Cardiac muscle cell (in vitro differentiated cells and primary cell): ENCODE data around the gene ACR. TPM values are rescaled to one million over a fixed set of nuclear protein-coding genes. Genes with fewer than 3 reads are reported as not detected.

Experiments
- DNase-seq, 2 donors: peaks; one replicate each; pipeline versions ENCODE4 v3.0.0 to v3.0.0-alpha.2; 2010 to 2017; ENCODE audit warnings: low read depth in 1 of 2, low spot score in 1 of 2
- H3K27ac ChIP-seq: fragments of 200-600 bp; sonication (generic); 2 replicates; pipeline ENCODE4 v1.5.1; 2016
- H3K27me3 ChIP-seq: fragments of 200-600 bp; sonication (generic); 2 replicates; pipeline ENCODE4 v1.6.0; 2016; ENCODE audit warnings: control low read depth
- H3K36me3 ChIP-seq: fragments of 200-600 bp; sonication (generic); 2 replicates; pipeline ENCODE4 v1.5.1; 2016; ENCODE audit warnings: control low read depth
- H3K4me1 ChIP-seq: fragments of 200-600 bp; sonication (generic); 2 replicates; pipeline ENCODE4 v1.8.1; 2017; ENCODE audit warnings: low read depth, mild to moderate bottlenecking, mixed run types
- H3K4me3 ChIP-seq: fragments of 200-600 bp; sonication (generic); 2 replicates; pipeline ENCODE4 v1.5.1; 2016; ENCODE audit warnings: mild to moderate bottlenecking
- H3K9me3 ChIP-seq: fragments of 200-600 bp; sonication (generic); 2 replicates; pipeline ENCODE4 v1.5.1; 2017; ENCODE audit warnings: low read depth, mild to moderate bottlenecking, control low read depth
- CTCF ChIP-seq: IDR thresholded peaks from 2 replicates; pipeline ENCODE4 v1.5.1; 2012; ENCODE audit warnings: low read depth, mild to moderate bottlenecking, low read length
- polyA plus RNA-seq: library from polyadenylated mRNA; unstranded; fragments of >200 nt; fragmentation: Nextera tagmentation; extraction: Ambion mirVana; gene quantifications from 2 replicates; pipeline ENCODE4 v1.2.1, GENCODE V29; 2016
- total RNA-seq: library from RNA; depleted of rRNA; stranded (reverse); fragments of >200 nt; gene quantifications from 2 replicates; pipeline ENCODE4 v1.2.3, GENCODE V29; 2016

ACR gene
- total and polyA plus RNA-seq, 2 experiments from 2014 or later = 0.77 TPM; not detected in 1

GRCh38 chr22:50720301-50721256 lies 17.4 kb upstream of the ACR start:
- DNase-seq = peak; percentile 16 to 29
- H3K4me3 ChIP-seq = peak overlapping the region; percentile 13
- TF ChIP-seq CTCF = no peak
- no peaks in the 10 kb centered on the region for H3K4me1 ChIP-seq
- H3K36me3 ChIP-seq = no peaks in the 10 kb centered on the region
- H3K27me3 ChIP-seq = peaks cover 56% of the 10 kb centered on the region
- H3K9me3 ChIP-seq = no peaks in the 10 kb centered on the region
- H3K27ac ChIP-seq = no peak overlapping the region

- Histone ChIP-seq H3K4me1 (no peaks in the 10 kb centered on the region), H3K27me3 (peaks cover 56% of the 10 kb centered on the region), H3K36me3 (no peaks in the 10 kb centered on the region), H3K27ac (no peak overlapping the region), H3K9me3 (no peaks in the 10 kb centered on the region), H3K4me3 (no peak overlapping the region)
- DNase-seq = no peak
- TF ChIP-seq CTCF = no peak
These were observed 16.7 kb upstream of the ACR start for GRCh38 chr22:50721257-50721844.

GRCh38 chr22:50722048-50722701 lies 15.8 kb upstream of the ACR start:
- no peaks in the 10 kb centered on the region for H3K36me3 ChIP-seq
- no peak overlapping the region for H3K4me3 ChIP-seq
- H3K4me1 ChIP-seq = no peaks in the 10 kb centered on the region
- no peak for TF ChIP-seq CTCF
- DNase-seq = no peak
- no peaks in the 10 kb centered on the region for H3K9me3 ChIP-seq
- no peak overlapping the region for H3K27ac ChIP-seq
- H3K27me3 ChIP-seq = peaks cover 53% of the 10 kb centered on the region

- H3K27me3 ChIP-seq = peaks cover 46% of the 10 kb centered on the region
These were observed 15.1 kb upstream of the ACR start for GRCh38 chr22:50722716-50723428.

More at GRCh38 chr22:50722716-50723428, 15.1 kb upstream of the ACR start:
- no peak overlapping the region for H3K27ac ChIP-seq
- TF ChIP-seq CTCF = no peak
- DNase-seq = no peak
- no peaks in the 10 kb centered on the region for H3K36me3 ChIP-seq
- H3K4me1 ChIP-seq = no peaks in the 10 kb centered on the region
- H3K4me3 ChIP-seq = no peak overlapping the region
- H3K9me3 ChIP-seq = no peaks in the 10 kb centered on the region
